Epithelial cell of proximal tubule (primary cell): ENCODE data around the gene NSFL1C. TPM values are rescaled to one million over a fixed set of nuclear protein-coding genes. Genes with fewer than 3 reads are reported as not detected.

ENCODE experiments used
- DNase-seq: peaks from one replicate; pipeline ENCODE4 v3.0.0-alpha.2; 2011; ENCODE audit warnings: low read depth
- H3K4me3 ChIP-seq: 2 replicates; pipeline ENCODE4 v1.5.1; 2011; ENCODE audit warnings: low read depth, mild to moderate bottlenecking, low read length
- total RNA-seq: library from RNA; depleted of rRNA; stranded (reverse); fragments of >200 nt; gene quantifications from 2 replicates; pipeline ENCODE4 v1.2.3, GENCODE V29; 2015
- TF ChIP-seq, protein P1 (sequence below): conservative IDR thresholded peaks from 2 replicates; pipeline ENCODE4 v1.5.1; 2012; ENCODE audit warnings: low read depth, mild to moderate bottlenecking, low read length

NSFL1C gene
- total RNA-seq, 1 donor from 2014 or later, result 61.6 TPM

DNA sequence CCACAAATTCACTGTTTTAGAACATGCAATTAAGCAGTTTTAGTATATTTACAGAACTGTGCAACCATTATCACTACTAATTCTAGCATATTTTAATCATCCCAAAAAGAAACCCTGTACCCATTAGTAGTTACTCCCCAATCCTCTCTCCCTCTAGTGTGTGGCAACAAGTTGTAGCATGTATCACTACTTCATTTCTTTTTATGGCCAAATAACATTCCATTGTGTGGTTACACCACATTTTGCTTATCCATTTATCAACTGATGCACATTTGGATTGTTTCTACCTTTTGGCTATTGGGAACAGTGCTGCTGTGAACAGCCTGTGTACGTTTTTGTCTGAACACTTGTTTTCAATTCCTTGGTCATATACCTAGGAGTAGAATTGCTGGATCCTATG lies 42.3 kb downstream of the NSFL1C start:
- TF ChIP-seq, protein P1, sequence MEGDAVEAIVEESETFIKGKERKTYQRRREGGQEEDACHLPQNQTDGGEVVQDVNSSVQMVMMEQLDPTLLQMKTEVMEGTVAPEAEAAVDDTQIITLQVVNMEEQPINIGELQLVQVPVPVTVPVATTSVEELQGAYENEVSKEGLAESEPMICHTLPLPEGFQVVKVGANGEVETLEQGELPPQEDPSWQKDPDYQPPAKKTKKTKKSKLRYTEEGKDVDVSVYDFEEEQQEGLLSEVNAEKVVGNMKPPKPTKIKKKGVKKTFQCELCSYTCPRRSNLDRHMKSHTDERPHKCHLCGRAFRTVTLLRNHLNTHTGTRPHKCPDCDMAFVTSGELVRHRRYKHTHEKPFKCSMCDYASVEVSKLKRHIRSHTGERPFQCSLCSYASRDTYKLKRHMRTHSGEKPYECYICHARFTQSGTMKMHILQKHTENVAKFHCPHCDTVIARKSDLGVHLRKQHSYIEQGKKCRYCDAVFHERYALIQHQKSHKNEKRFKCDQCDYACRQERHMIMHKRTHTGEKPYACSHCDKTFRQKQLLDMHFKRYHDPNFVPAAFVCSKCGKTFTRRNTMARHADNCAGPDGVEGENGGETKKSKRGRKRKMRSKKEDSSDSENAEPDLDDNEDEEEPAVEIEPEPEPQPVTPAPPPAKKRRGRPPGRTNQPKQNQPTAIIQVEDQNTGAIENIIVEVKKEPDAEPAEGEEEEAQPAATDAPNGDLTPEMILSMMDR, result no peak
- H3K4me3 ChIP-seq, result no peak overlapping the region
- DNase-seq, result no peak

DNA sequence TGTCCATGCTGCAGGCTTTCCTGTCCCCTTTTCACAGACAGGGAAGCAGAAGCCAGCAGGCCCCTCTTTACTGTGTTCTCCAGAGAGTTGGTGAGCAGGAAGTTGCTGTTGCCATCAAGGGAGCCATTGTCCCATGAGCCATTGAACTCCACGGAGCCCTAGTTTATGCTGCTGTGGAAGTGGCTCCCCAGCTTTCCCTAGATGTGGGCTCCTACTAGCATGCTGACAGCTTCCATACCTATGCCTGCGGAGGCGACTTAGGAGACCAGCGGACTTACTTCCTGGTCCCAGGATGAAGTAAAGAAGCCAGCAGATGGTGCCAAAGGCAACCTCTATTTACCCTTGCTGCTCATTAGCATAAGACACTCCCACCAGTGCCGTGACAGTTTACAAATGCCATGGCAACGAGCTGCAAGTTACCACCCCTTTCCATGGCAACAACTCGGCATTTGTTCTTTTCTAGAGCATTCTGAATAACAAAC lies 43.0 kb downstream of the NSFL1C start:
- H3K4me3 ChIP-seq, result no peak overlapping the region
- TF ChIP-seq, protein P1, result peak; percentile 31
- no peak for DNase-seq

DNA sequence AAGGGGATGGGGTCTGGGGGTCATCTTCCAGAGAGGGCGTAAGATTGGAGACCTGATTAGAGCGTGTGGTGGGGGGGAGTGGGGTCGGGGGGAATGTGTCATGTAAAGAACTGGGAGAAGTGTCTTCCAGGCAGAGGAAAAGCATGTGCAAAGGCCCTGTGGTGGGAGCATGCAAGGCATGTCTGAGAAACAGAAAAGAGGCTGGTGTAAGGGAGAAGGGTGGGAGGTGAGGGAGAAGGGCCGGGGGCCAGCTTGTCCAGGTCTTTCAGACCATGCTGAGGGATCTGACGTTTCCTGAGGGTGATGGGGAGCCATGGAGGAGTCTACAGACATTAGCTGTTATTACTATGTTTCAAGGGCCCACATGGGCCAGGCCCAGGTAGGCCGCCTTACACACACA lies 43.4 kb downstream of the NSFL1C start:
- H3K4me3 ChIP-seq, result no peak overlapping the region
- TF ChIP-seq, protein P1, result no peak

DNA sequence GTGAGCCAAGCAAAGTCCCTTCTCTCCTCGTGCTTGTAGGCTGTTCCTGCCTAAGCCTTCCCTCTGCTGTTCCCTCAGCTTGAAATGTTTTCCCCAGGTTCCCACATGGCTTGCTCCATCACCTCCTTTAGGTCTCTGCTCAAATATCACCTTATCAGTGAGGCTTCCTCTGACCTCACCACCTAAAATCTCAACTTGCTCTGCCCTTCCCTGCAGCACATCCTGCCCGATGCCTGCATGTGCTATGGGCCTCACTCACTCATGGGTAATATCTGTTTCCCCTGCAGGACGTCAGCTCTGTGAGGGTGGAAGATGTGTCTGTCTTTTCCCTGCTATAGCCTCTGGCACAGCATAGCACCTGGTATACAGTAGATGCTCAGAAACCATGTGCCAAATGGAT lies 43.9 kb downstream of the NSFL1C start:
- no peak overlapping the region for H3K4me3 ChIP-seq
- DNase-seq, result no peak
- TF ChIP-seq, protein P1, result no peak

More for the DNA sequence above, 43.4 kb downstream of the NSFL1C start:
- no peak for DNase-seq

DNA sequence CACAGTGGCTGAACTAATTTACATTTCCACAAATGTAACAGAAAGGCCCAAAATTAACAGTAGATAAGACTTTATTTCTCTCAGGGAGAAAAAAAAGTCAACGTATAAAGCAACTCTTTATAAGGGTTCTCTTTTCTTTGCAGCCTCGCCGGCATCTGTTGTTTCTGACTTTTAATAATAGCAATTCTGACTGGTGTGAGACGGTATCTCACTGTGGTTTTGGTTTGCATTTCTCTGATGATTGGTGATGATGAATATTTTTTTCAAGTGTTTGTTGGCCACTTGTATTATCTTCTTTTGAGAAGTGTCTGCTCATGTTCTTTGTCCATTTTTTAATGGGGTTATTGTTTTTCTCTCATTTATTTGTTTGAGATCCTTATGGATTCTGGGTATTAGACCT lies 46.6 kb downstream of the NSFL1C start:
- no peak overlapping the region for H3K4me3 ChIP-seq
- TF ChIP-seq, protein P1, result no peak
- DNase-seq, result no peak

DNA sequence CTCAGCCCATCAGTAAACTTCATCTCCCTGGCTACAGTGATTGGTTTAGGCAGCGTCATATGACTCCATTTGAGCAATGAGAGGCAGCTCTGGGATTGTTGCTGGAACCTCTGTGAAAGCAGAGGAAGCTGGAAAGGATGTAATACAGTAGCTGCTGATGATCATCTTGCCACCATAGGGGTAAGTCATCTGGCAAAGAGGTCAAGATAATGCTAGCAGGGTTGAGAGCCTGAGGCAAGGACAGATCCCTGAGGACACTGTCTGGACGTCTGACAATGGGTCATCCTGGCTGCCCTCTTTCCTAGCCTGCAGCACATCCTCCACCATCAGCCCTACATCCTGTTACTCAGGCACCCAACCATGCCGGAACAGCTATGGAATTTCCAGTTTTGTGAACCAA lies 48.3 kb downstream of the NSFL1C start:
- no peak for DNase-seq
- no peak overlapping the region for H3K4me3 ChIP-seq
- TF ChIP-seq, protein P1, result no peak

DNA sequence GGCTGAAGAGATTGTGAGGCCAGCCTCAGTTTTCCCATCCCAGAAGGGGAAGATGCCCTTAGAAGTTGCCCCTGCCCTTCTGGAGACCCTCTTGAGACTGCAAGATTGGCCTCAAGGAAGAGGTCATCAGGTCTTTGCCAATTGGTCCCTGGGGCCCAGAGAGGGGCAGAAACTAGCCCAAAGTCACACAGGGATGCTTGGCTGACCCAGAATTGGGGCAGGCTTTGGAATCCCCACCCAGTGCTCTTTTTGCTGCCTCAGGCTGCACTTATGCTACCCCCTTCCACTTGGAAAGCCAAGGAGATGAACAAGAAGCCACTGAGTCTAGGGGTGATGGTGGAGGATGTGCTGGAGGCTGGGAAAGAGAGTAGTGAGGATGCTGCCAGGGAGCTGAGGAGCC lies 48.9 kb downstream of the NSFL1C start:
- no peak for DNase-seq
- no peak overlapping the region for H3K4me3 ChIP-seq
- TF ChIP-seq, protein P1, result no peak
